K562 (cell line): ENCODE measurements around the gene PRR7. TPM values are rescaled to one million over a fixed set of nuclear protein-coding genes. Genes with fewer than 3 reads are reported as not detected.
A peak's percentile ranks its signal among the peaks of the same experiment; 100 is the strongest.

Experiments used
- ARNT ChIP-seq, 2 experiments: fragments of 450-650 bp; IDR thresholded peaks; 2 replicates each; pipeline ENCODE4 v1.6.1; 2016; ENCODE audit warnings: mild to moderate bottlenecking in 1 of 2
- BACH1 ChIP-seq: fragments of 200-800 bp; sonication (Bioruptor generic); IDR thresholded peaks from 2 replicates; pipeline ENCODE4 v1.6.1; 2016; ENCODE audit warnings: missing genetic modification characterization, missing compliant biosample characterization
- BRD9 ChIP-seq: fragments of 450-650 bp; IDR thresholded peaks from 2 replicates; pipeline ENCODE4 v1.6.1; 2018; ENCODE audit warnings: low read depth; ENCODE audit not compliant: partially characterized antibody
- DIDO1 ChIP-seq: fragments of 450-650 bp; IDR thresholded peaks from 2 replicates; pipeline ENCODE4 v1.6.1; 2016; ENCODE audit warnings: low read depth, missing biosample characterization, missing genetic modification characterization
- HLTF ChIP-seq: fragments of 450-650 bp; IDR thresholded peaks from 2 replicates; pipeline ENCODE4 v1.6.1; 2016
- NCOA4 ChIP-seq: fragments of 450-650 bp; IDR thresholded peaks from 2 replicates; pipeline ENCODE4 v1.6.1; 2018; ENCODE audit warnings: mild to moderate bottlenecking; ENCODE audit not compliant: partially characterized antibody
- RB1 ChIP-seq: fragments of 450-650 bp; IDR thresholded peaks from 2 replicates; pipeline ENCODE4 v1.6.1; 2017; ENCODE audit warnings: low read depth, mild to moderate bottlenecking
- SMAD2 ChIP-seq: fragments of 150-350 bp; IDR thresholded peaks from 2 replicates; pipeline ENCODE4 v1.6.1; 2014; ENCODE audit warnings: low read depth, mild to moderate bottlenecking, low read length
- SREBF1 ChIP-seq: fragments of 150-350 bp; IDR thresholded peaks from 2 replicates; pipeline ENCODE4 v1.6.1; 2014; ENCODE audit warnings: antibody characterized with exemption, low read depth, low read length, borderline replicate concordance
- ZNF217 ChIP-seq: sonication (generic); formaldehyde crosslinking; IDR thresholded peaks from 2 replicates; pipeline ENCODE4 v1.8.0; 2022; ENCODE audit warnings: mild to moderate bottlenecking, missing genetic modification reagents
- ZNF274 ChIP-seq: IDR thresholded peaks from 2 replicates; pipeline ENCODE4 v1.6.1; 2011; ENCODE audit warnings: low read depth, mild to moderate bottlenecking, low read length, moderate library complexity, borderline replicate concordance
- ZNF707 ChIP-seq: fragments of 250-450 bp; sonication (Bioruptor Pico); conservative IDR thresholded peaks from 2 replicates; pipeline ENCODE4 v1.8.0; 2022; ENCODE audit warnings: inconsistent platforms, mild to moderate bottlenecking, moderate library complexity
- polyA plus RNA-seq, 8 experiments: library from polyadenylated mRNA; depleted of rRNA in 4 of 8; stranded (reverse) in 5 of 8; unstranded in 3 of 8; fragments of >200 nt; fragmentation: Nextera tagmentation in 2 of 8; fragmentation: Illumina TruSeq in 1 of 8; extraction: Ambion mirVana in 2 of 8; extraction: Trizol in 1 of 8; gene quantifications; 2 replicates each; pipeline versions ENCODE4 v1.2.1 to v1.2.3, GENCODE V29; 2011 to 2014; ENCODE audit warnings: inconsistent platforms in 1 of 8, missing spikeins in 1 of 8
- total RNA-seq, 7 experiments: library from RNA; depleted of rRNA in 6 of 7; stranded (reverse); fragments of >200 nt in 6 of 7; fragmentation: Illumina TruSeq in 2 of 7; extraction: Trizol in 2 of 7; gene quantifications; 2 replicates each; pipeline versions ENCODE4 v1.2.1 to v1.2.3, GENCODE V29; 2011 to 2021; ENCODE audit warnings: low replicate concordance in 1 of 7
- TF ChIP-seq, protein P1 (sequence below): fragments of 450-650 bp; IDR thresholded peaks from 2 replicates; pipeline ENCODE4 v1.6.1; 2017; ENCODE audit warnings: mild to moderate bottlenecking, moderate library complexity
- TF ChIP-seq, protein P2 (sequence below): fragments of 250-450 bp; sonication (Bioruptor Pico); IDR thresholded peaks from 2 replicates; pipeline ENCODE4 v1.8.0; 2021; ENCODE audit warnings: borderline replicate concordance, mild to moderate bottlenecking, moderate library complexity; ENCODE audit not compliant: poor library complexity, severe bottlenecking
- TF ChIP-seq, protein P3 (sequence below): sonication (generic); formaldehyde crosslinking; IDR thresholded peaks from 2 replicates; pipeline ENCODE4 v1.8.0; 2023; ENCODE audit warnings: mild to moderate bottlenecking, missing genetic modification reagents

PRR7 gene
- total and polyA plus RNA-seq, 9 of the 15 experiments (the other 6 are each of a cell fraction or from before 2014, with no cell fraction given): 0.80 to 11.3 (median 10.4) TPM; not detected in 4

DNA sequence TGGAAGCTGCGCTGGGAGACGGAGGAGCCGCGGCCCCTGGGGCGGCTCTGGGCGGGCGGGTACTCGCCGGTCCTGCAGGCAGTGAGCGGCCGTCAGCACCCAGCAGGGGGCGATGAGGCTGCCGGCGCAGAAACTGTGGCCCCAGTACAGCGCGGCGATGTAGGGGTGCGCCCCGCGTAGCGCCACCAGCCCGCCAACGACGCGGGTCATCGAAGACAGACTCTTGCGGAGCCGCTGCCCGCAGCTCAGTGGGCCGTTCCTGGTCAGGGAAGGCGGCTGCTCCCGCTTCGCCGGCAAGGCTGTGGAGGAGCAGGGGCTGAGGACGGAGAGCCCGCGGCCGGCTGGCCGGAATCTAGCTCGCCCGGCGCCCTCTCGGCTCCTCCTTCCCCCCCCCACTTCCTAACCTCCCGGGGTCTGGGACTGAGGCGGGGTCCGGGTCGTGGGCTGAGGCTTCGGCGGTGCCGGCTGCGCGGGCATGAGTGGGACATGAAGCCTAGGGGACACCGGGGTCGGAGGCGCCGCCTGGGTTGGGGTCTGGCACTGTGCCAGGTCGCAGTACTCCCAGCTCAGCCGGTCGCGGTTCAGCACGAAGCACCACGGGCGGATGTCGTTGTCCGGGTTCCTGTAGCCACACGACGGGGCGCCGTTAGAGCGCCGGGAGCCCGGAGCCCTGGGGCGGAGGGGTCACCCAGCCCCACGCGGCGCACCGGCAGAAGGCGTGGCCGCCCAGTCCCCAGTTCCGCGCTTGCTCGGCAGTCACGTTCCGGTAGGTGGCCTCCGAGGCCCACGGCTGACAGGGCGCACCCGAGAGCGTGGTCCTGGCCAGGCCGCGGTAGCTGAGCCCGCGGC is 42.6 kb upstream of the PRR7 start (continued):
- TF ChIP-seq SREBF1 (no peak), RB1 (peak; percentile 95), ZNF707 (CRISPR knock-in tag) (no peak), DIDO1 (no peak), ZNF217 (CRISPR knock-in tag) (no peak), ZNF274 (no peak), HLTF (no peak), BRD9 (no peak), NCOA4 (no peak), BACH1 (tag) (no peak), SMAD2 (no peak), ARNT (IDR thresholded peaks at IDR 0.05) (no peak)
- TF ChIP-seq, protein P1, sequence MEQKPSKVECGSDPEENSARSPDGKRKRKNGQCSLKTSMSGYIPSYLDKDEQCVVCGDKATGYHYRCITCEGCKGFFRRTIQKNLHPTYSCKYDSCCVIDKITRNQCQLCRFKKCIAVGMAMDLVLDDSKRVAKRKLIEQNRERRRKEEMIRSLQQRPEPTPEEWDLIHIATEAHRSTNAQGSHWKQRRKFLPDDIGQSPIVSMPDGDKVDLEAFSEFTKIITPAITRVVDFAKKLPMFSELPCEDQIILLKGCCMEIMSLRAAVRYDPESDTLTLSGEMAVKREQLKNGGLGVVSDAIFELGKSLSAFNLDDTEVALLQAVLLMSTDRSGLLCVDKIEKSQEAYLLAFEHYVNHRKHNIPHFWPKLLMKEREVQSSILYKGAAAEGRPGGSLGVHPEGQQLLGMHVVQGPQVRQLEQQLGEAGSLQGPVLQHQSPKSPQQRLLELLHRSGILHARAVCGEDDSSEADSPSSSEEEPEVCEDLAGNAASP: no peak
- TF ChIP-seq, protein P2, sequence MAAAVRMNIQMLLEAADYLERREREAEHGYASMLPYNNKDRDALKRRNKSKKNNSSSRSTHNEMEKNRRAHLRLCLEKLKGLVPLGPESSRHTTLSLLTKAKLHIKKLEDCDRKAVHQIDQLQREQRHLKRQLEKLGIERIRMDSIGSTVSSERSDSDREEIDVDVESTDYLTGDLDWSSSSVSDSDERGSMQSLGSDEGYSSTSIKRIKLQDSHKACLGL (CRISPR knock-in tag): peak; percentile 55
- TF ChIP-seq, protein P3, sequence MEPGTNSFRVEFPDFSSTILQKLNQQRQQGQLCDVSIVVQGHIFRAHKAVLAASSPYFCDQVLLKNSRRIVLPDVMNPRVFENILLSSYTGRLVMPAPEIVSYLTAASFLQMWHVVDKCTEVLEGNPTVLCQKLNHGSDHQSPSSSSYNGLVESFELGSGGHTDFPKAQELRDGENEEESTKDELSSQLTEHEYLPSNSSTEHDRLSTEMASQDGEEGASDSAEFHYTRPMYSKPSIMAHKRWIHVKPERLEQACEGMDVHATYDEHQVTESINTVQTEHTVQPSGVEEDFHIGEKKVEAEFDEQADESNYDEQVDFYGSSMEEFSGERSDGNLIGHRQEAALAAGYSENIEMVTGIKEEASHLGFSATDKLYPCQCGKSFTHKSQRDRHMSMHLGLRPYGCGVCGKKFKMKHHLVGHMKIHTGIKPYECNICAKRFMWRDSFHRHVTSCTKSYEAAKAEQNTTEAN (CRISPR knock-in tag): 0 out of 2 replicates have a peak, but pooled peaks have one; percentile 5
